ENCODE measurements around the gene SCD5. TPM values are rescaled to one million over a fixed set of nuclear protein-coding genes. Genes with fewer than 3 reads are reported as not detected.

SCD5 gene
- total and polyA plus RNA-seq, 2 donors (not counting 3 experiments of a cell fraction or from before 2014, with no cell fraction given): 38.4 to 38.5 TPM

GRCh38 chr4:82797040-82797404 is 1.6 kb downstream of the SCD5 start:
- peak overlapping the region; percentile 62 for H3K9ac ChIP-seq (replicated peaks; ENCODE audit: extremely low read depth, insufficient read depth, low read length)
- H3K4me2 ChIP-seq (ENCODE audit: insufficient read depth, low read length): peak overlapping the region; percentile 59
- H3K4me3 ChIP-seq (replicated peaks in 1 of 3; ENCODE audit: insufficient read depth in 1 of 3, low read depth in 1 of 3, low read length in 3 of 3): peak overlapping the region; percentile 79 to 91 (median 82)
- peaks cover 25% of the 10 kb centered on the region for H3K4me1 ChIP-seq (ENCODE audit: control insufficient read depth, extremely low read depth, insufficient read depth, low read length)
- H2AFZ ChIP-seq (ENCODE audit: low read depth, low read length): no peak overlapping the region
- H3K27me3 ChIP-seq (ENCODE audit: control insufficient read depth in 2 of 2, insufficient read depth in 2 of 2, low read length in 2 of 2): no peaks in the 10 kb centered on the region
- no peak overlapping the region for H3K27ac ChIP-seq (ENCODE audit: insufficient read depth, low read depth, low read length)
- no peaks in the 10 kb centered on the region for H3K9me1 ChIP-seq (replicated peaks; ENCODE audit: control insufficient read depth, extremely low read depth, insufficient read depth, low read length)
- intact Hi-C loops (cut with micrococcal nuclease) (loop anchor here (10.0 kb wide), 1 partner anchor 458 kb away; no protein-coding TSS in a partner anchor), dilution Hi-C loops (cut with MboI; ENCODE audit: extremely low pct_ligation_motif_present, low sequenced_read_pairs) (no loop called here)
- no peaks in the 10 kb centered on the region for H4K20me1 ChIP-seq (replicated peaks; ENCODE audit: control insufficient read depth, extremely low read depth, insufficient read depth, low read length)
- FAIRE-seq: no peak
- no peaks in the 10 kb centered on the region for H3K9me3 ChIP-seq (replicated peaks; ENCODE audit: control insufficient read depth, insufficient read depth, low read length)
- peaks cover 0 to 2% of the 10 kb centered on the region in 2 experiments for H3K36me3 ChIP-seq (ENCODE audit: control insufficient read depth in 2 of 2, extremely low read depth in 1 of 2, insufficient read depth in 2 of 2, low read length in 2 of 2)
- ChIA-PET CTCF (interaction anchor here (1.0 to 7.5 kb wide), 5 partner anchors 12 to 335 kb away, joined by 3 to 106 read pairs (median 6); no protein-coding TSS in a partner anchor), POLR2A (interaction anchor here (0.6 to 1.2 kb wide), 2 partner anchors 10 to 334 kb away, joined by 5 to 6 read pairs; no protein-coding TSS in a partner anchor)
- H3K79me2 ChIP-seq (ENCODE audit: control insufficient read depth, insufficient read depth, low read length): peaks cover 30% of the 10 kb centered on the region
- no peak for TF ChIP-seq EZH2 (IDR thresholded peaks at IDR 0.05; ENCODE audit: borderline replicate concordance, low read depth, low read length, severe bottlenecking)
- TF ChIP-seq JUN (IDR thresholded peaks at IDR 0.05; ENCODE audit: borderline replicate concordance, insufficient read depth, insufficient read length, low read depth): no peak
- TF ChIP-seq, protein P1, sequence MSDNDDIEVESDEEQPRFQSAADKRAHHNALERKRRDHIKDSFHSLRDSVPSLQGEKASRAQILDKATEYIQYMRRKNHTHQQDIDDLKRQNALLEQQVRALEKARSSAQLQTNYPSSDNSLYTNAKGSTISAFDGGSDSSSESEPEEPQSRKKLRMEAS (IDR thresholded peaks at IDR 0.05; ENCODE audit: insufficient read depth, insufficient read length): no peak
- no peak for TF ChIP-seq GATA2 (IDR thresholded peaks at IDR 0.05; ENCODE audit: insufficient read depth, insufficient read length, low read depth, low read length)
- TF ChIP-seq POLR2AphosphoS5 (IDR thresholded peaks at IDR 0.05; ENCODE audit: insufficient read depth, low read depth, low read length): no peak
- no peak for TF ChIP-seq FOS (IDR thresholded peaks at IDR 0.05; ENCODE audit: borderline replicate concordance, insufficient read depth, low read length)
- DNase-seq (ENCODE audit: low read depth, low spot score): peak; percentile 44
- BruUV-seq (replicated peaks): no TSS peak

Measured in endothelial cell of umbilical vein (primary cell).